HG03460 (cell line): ENCODE data around the gene NAE1.
"Not testable (repeated sequence)": the region's sequence is repeated elsewhere in the genome, so short reads cannot be mapped to it uniquely, and the experiment has no call there.

Experiments
- ATAC-seq: cut with Tn5 transposase; IDR thresholded peaks from one replicate; pipeline ENCODE4 v1.9.1; 2021; ENCODE audit not compliant: unreplicated experiment

NAE1 gene

GRCh38 chr16:66809765-66810164, 21.0 kb downstream of the NAE1 start:
- no peak for ATAC-seq

DNA sequence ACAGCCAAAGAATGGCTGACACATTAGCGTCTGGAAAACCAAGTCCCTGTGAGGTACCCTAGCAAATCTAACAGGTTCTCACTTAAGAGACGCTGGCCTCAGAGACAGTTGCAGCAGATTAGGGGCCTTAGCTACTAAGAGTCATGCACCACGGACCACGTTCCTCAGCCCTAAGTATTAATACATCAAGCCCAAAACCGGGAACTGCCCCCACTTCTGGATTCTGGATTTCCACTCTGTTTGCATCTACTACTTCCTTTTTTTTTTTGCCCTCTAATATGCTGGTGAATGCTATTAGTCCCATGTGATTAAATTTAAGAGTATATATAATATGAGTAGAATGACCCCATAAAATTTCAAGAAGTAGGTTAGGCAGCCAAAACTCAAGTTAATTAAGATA, 28.6 kb downstream of the NAE1 start:
- no peak for ATAC-seq

- ATAC-seq = no peak
Measured at GRCh38 chr16:66801320-66802105, 29.3 kb downstream of the NAE1 start, which contains the start of gene TERB1. Gene TERB1 (minus strand): TSS chr16:66801584. CDS start chr16:66796798, 4,786 bp downstream.

- ATAC-seq = no peak
Measured at GRCh38 chr16:66800856-66801255, 29.9 kb downstream of the NAE1 start.

- ATAC-seq = no peak
Measured at GRCh38 chr16:66798161-66798560, 32.6 kb downstream of the NAE1 start.

DNA sequence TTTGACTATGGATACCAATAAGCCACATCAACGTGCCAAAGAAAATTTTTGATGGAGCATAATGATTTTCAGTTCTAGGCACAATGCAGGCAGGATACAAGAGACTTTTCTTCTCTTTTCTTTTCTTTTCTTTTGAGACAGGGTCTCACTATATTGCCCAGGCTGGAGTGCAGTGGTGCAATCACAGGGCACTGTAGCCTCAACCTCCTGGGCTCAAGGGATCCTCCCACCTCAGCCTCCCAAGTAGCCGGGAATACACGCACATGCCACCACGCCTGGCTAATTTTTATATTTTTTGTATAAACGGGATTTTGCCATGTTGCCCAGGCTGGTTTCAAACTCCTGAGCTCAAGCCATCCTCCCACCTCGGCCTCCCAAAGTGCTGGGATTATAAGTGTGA, 36.8 kb downstream of the NAE1 start:
- not testable (repeated sequence) for ATAC-seq

DNA sequence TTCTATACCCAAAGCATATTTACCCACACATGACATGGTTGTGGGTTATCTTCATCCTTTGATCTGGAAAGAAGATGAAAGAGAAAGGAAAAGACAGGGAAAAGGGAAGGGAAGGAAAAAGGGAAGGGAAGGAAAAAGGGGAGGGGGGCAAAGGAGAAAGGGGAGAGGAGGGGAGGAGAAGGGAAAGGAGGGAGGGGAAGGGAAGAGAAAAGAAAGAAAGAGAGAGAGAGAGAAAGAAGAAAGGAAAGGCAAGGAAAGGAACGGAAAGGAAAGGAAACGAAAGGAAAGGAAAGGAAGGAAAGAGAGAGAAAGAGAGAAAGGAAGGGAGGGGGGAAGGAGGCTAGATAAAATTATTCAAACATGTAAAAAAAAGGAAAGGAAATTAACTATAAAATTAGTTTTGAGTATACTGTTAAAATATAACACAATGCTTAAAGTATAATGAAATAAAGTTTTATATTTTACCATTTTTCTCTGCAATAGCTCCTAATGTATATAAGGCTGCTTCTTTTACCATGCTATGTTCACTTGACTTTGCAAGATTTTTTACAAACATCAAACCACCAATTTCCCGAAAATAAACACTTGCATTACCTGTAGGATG, 40.5 kb downstream of the NAE1 start:
- ATAC-seq = no peak

DNA sequence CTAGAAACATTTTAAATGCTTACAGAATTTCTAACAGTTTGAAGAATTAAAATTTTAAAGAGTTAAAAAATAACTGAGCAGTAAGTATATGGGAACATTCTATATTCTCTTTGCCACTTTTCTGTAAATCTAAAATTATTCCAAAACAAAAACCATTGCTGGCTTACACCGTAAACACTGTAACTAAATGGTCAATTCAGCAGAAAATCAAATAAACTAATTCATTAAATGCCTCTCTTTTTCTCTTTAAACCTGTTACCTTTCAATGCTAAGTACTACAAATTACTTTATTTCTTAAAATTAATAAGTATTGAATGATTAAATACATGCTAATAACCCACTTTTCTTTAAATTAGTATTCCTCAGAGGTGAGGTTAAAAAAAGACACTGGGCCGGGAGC, 43.3 kb downstream of the NAE1 start:
- no peak for ATAC-seq

DNA sequence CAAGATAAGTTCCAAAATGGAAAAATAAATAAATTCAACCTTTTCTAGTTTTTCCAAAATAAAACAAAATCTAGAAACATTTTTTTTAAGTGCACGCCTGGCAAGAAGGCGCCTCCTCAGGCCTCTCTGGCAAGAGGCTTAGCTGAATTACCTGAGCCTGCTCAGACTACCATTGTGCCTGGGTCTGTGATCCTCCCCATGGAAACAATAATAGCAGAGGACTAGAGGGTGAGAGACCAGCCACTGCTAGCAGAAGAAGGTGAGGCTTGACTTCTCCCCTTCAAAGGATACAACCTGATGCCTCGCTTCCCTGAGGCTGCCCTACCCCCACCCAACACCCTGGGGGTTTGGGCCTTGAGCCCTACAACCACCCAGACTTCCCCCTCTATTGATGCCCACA, 44.2 kb downstream of the NAE1 start:
- no peak for ATAC-seq

DNA sequence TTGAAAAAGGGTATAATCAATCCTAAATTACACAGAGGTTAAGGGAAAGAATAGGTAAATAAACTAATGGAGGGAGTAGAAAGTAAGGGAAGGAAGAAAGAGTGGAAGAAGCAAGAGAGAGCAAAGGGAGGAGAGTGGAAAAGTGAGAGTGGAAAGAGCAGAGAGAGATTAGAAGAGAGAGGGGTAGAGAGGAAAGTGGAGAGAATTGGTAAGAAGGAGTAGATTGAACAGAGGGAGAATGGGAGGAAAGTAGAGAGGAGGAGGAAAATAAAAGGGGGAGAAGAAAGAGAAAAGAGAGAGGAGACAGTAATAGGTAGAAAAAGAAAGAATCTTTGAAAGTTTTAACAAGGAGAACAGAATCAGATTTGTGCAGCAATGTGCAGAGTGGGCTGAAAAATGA, 54.3 kb downstream of the NAE1 start:
- no peak for ATAC-seq

DNA sequence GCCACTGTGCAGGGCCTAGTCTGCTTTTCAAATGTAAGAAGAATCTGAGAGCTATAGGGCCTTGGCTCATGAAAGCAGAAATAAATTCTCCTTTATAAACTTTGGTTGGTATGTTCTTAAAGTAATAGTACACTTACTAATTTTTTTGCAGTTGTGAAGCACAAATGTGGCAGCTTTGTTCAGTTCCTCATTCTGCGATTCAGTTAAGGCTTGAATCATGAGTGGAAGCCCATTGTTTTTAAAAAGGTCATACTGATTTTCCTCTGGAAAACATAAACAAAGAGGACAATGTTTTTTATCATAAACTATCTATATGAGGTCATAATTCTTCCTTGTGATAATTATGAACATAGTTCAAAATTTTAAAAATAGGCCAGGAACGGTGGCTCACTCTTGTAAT, 55.8 kb downstream of the NAE1 start:
- ATAC-seq = no peak

GRCh38 chr16:66758086-66758485, 72.7 kb downstream of the NAE1 start:
- no peak for ATAC-seq

GRCh38 chr16:66754819-66755218, 76.0 kb downstream of the NAE1 start:
- no peak for ATAC-seq

GRCh38 chr16:66754211-66754610, 76.6 kb downstream of the NAE1 start:
- no peak for ATAC-seq

GRCh38 chr16:66752958-66753357, 77.8 kb downstream of the NAE1 start:
- ATAC-seq = no peak
